Measurements from ENCODE around the gene CRB2. TPM values are rescaled to one million over a fixed set of nuclear protein-coding genes. Genes with fewer than 3 reads are reported as not detected.
A peak's percentile ranks its signal among the peaks of the same experiment; 100 is the strongest.

The CRB2 gene
- total RNA-seq, 1 donor = not detected

DNA sequence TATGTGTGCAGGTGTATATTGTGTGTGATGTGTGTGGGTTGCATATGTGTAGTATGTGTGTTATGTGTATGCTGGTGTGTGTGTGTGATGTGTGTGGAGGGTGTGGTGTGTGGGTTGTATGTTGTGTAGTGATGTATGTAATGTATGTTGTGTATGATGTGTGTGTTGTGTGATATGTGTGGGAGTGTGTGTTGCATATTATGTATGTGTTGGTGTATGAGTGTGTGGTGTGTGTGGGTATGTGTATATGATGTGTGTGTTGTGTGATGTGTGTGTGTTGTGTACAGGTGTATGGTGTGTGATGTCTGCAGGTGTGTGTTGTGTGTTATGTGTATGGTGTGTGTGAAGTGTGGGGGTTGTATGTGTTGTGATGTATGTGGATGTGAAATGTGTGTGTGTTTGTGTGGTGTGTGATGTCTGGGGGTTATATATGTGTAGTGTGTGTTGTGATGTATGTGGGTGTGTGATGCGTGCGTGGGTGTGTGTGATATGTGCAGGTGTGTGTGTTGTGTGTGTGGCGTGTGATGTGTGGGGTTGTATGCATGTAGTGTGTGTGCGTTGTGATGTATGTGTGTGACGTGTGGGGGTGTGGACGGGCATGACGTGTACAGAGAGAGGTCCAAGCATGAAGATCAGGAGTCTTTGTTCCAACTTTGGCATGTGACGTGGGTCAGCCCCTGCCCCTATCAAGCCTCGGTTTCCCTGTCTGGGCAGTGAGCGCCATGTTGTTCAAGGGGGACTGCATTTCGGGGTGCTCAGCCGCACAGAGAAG is 8.5 kb upstream of the CRB2 start:
- DNase-seq (ENCODE audit: low read depth) = no peak
- no peak overlapping the region for H3K4me3 ChIP-seq (ENCODE audit: low read depth, low read length)
- TF ChIP-seq, protein P1, sequence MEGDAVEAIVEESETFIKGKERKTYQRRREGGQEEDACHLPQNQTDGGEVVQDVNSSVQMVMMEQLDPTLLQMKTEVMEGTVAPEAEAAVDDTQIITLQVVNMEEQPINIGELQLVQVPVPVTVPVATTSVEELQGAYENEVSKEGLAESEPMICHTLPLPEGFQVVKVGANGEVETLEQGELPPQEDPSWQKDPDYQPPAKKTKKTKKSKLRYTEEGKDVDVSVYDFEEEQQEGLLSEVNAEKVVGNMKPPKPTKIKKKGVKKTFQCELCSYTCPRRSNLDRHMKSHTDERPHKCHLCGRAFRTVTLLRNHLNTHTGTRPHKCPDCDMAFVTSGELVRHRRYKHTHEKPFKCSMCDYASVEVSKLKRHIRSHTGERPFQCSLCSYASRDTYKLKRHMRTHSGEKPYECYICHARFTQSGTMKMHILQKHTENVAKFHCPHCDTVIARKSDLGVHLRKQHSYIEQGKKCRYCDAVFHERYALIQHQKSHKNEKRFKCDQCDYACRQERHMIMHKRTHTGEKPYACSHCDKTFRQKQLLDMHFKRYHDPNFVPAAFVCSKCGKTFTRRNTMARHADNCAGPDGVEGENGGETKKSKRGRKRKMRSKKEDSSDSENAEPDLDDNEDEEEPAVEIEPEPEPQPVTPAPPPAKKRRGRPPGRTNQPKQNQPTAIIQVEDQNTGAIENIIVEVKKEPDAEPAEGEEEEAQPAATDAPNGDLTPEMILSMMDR (IDR thresholded peaks at IDR 0.05; ENCODE audit: insufficient read depth, low read depth, low read length) = no peak

DNA sequence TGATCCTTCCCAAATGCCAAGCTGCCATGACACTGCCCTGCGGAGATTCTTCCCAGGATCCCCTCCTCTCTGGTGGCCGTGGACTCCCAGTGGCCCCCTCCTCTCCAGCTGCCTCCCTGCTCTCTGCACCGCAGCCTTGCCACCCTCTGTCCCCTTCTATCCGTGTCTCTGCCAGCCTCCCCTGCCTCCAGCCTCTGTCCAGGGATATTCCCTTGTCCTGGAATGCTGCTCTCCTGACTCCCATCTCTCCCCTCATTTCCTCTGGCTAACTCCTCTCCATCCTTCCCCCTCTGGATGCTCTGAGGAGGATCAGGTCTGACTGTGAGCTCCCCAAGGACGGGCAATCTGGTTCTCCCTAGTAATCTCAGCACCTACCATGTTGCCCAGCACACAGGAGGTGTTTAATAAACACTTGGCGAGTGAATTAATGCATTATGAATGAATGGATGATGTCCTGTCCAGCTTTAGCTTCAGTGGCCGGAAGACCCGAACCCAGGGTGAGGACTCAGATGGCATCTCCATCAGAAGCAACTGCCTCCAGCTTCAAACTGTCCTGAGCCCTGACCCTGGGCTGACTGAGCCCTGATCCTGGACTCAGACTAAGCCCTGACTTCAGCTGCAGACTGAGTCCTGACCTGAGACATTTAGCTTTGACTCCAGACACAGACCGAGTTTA is 7.5 kb upstream of the CRB2 start:
- no peak overlapping the region for H3K4me3 ChIP-seq (ENCODE audit: low read depth, low read length)
- DNase-seq (ENCODE audit: low read depth) = no peak
- TF ChIP-seq, protein P1 (IDR thresholded peaks at IDR 0.05; ENCODE audit: insufficient read depth, low read depth, low read length) = no peak

DNA sequence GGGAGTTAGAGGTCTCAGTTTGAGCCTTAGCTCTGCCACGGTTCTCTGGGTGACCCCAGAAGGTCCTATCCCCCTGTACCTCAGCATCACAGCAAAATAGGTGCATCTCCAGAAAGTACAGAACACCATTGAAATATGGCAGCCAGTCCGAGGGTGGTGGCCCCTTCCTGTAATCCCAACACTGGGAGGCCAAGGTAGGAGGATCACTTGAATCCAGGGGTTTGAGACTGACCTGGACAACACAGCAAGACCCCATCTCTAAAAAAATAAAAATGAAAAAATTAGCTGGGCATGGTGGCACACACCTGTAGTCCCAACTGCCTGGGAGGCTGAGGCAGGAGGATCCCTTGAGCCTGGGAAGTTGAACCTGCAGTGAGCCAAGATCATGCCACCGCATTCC is 7.0 kb upstream of the CRB2 start:
- H3K4me3 ChIP-seq (ENCODE audit: low read depth, low read length) = no peak overlapping the region

DNA sequence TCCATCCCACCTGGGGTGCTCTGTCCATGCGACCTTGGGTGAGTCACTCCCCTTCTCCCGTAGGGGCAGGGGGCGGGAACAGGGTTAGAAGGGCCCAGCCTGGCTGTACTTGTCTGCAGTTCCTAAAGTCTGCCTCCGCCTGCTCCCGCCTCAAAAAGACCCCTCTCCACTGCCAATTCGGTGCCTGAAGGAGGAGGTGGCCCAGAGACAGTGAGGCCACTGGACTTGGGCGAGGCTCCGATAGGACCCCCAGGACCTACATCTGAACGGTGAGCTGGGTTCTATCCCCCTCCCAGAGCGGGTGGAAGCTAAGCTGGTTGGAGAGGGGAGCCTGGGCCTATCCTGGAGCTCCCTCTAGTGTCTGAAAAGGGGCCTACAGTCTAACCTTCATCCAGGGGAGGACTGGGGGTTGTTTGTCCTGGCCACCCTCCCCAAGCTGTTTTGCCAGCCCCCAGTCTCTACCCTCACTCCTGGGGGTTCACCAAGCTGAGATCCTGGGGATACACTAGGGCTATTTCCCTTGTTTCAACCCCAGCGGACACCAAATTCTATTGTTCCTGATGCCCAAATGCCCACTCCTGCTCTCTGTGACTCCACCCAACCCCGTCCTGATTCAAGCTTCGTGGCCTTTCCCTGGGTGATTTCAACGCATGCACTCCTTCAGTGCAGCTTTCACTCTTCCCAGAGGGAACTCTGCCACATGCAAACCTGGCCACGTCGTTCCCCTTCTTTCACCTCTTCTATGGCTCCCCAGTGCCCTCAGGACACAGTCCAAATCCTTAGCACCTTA is 6.1 kb upstream of the CRB2 start:
- TF ChIP-seq, protein P1 (IDR thresholded peaks at IDR 0.05; ENCODE audit: insufficient read depth, low read depth, low read length) = peak; percentile 97
- no peak overlapping the region for H3K4me3 ChIP-seq (ENCODE audit: low read depth, low read length)
- DNase-seq (ENCODE audit: low read depth) = peak; percentile 50

More for the DNA sequence above, 7.0 kb upstream of the CRB2 start:
- TF ChIP-seq, protein P1 (IDR thresholded peaks at IDR 0.05; ENCODE audit: insufficient read depth, low read depth, low read length) = no peak
- DNase-seq (ENCODE audit: low read depth) = no peak

DNA sequence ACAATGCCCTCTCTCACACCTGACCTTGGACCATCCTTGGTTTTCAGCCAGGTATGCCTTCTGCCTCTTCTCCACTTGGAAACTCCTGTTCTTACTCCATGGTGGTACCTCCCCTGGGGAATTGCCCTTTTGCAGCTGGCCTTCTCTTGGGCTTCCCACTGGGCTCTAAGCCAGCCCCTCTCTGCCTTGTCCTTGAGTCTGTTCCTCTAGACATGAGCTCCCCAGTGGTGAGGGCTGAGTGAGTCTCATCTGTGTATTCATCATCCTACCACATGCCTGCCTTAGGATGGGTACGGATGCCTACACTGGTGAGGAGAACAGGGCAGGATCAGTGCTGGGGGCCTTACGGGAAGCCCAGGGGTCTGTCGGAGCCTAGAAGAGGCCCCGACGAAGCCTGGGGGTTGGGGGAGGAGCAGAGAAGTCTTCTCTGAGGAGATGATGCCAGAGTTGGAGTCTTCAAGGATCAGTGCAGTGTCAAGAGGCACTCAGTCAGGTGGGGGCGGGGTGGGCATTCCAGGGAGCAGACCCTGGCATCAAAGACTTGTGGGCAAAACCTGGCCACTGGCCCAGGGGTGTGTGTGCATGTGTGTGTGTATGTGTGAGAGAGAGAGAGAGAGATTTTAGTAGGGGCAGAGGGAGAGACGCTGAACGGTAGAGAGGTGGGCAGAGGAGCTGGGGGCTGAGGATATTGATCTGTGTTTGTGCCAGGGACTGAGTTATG is 5.2 kb upstream of the CRB2 start:
- DNase-seq (ENCODE audit: low read depth) = no peak
- TF ChIP-seq, protein P1 (IDR thresholded peaks at IDR 0.05; ENCODE audit: insufficient read depth, low read depth, low read length) = no peak
- H3K4me3 ChIP-seq (ENCODE audit: low read depth, low read length) = no peak overlapping the region

DNA sequence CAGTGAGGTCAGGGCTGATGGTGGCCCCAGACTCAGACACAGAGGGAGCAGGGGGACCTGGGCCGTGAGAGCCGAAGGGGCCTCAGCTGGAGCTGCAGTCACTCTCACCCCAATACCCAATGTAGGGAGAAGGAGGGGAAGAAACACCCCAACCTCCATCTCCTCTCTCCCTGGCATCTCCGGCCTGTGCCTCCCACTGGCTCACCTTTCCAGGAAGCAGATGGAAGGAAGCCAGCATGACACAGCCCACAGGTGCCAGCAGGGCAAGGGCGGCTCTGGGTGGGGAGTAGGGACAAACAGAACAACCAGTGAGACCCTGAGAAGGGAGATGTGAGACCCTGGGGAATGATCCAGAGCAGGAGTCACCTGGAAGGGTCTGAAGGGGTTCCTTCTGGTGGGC is 3.0 kb upstream of the CRB2 start:
- H3K4me3 ChIP-seq (ENCODE audit: low read depth, low read length) = no peak overlapping the region
- no peak for DNase-seq (ENCODE audit: low read depth)
- TF ChIP-seq, protein P1 (IDR thresholded peaks at IDR 0.05; ENCODE audit: insufficient read depth, low read depth, low read length) = no peak
